ENCODE data around the gene FTO. TPM values are rescaled to one million over a fixed set of nuclear protein-coding genes. Genes with fewer than 3 reads are reported as not detected.

FTO gene
- total RNA-seq, 2 donors from 2014 or later: 73.6 to 90.6 TPM

- Histone ChIP-seq H3K27ac (no peak overlapping the region), H3K36me3 (no peaks in the 10 kb centered on the region), H3K9me3 (no peaks in the 10 kb centered on the region), H3K27me3 (no peaks in the 10 kb centered on the region), H3K4me1 (peaks cover 0 to 7% of the 10 kb centered on the region in 2 donors), H3K4me3 (no peak overlapping the region)
- no peak for TF ChIP-seq CTCF (IDR thresholded peaks at IDR 0.05)
- no peak for DNase-seq (ENCODE audit: low spot score)
These were observed 263.6 kb downstream of the FTO start for GRCh38 chr16:53967572-53967971.

DNA sequence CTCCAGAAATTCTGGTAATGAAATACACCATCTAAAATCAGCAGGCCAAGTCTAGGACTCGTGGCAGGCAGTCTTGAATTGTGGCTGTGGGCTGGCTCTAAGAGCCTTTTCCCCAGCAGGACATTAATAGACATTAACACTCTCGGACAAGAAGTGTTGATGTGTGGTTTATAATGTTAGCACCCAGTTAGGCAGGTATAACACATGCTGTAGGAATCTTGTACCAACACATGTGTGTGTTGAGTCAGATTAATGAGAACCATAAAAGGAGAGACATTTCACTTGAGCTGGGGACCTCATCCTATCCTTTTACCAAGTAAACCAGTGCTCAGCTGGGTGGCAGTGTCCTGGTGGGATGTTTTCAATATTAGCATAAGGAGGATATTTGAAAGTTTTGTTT is 264.5 kb downstream of the FTO start:
- no peaks in the 10 kb centered on the region for H3K36me3 ChIP-seq
- no peaks in the 10 kb centered on the region for H3K9me3 ChIP-seq
- H3K27me3 ChIP-seq: no peaks in the 10 kb centered on the region
- no peak for DNase-seq (ENCODE audit: low spot score)
- peak overlapping the region in 1 of 2 donors; percentile 7 for H3K27ac ChIP-seq
- H3K4me3 ChIP-seq: no peak overlapping the region
- peaks cover 0 to 7% of the 10 kb centered on the region in 2 donors for H3K4me1 ChIP-seq
- TF ChIP-seq CTCF (IDR thresholded peaks at IDR 0.05): no peak

DNA sequence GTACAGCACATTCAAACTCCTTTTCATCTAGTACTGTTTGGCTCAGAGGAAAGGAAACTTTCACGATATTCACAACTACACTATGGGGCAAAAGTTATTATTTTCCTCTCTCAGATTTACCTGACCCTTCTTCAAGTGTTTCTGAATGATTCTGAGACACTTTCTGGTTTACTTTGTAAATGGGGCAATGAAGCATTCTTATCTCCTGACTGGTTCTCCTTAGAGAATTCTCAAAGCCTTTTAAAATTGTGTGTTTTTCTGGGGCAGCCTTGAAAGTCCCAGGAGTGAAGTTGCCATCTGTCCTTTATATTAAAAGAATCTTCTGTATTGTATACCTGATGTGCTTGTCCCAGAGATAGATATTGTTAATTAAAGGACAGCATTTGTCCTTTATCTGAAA is 264.9 kb downstream of the FTO start:
- no peaks in the 10 kb centered on the region for H3K9me3 ChIP-seq
- peak overlapping the region in 1 of 2 donors; percentile 7 for H3K27ac ChIP-seq
- H3K27me3 ChIP-seq: no peaks in the 10 kb centered on the region
- no peak for TF ChIP-seq CTCF (IDR thresholded peaks at IDR 0.05)
- no peaks in the 10 kb centered on the region for H3K36me3 ChIP-seq
- peaks cover 0 to 7% of the 10 kb centered on the region in 2 donors for H3K4me1 ChIP-seq
- no peak overlapping the region for H3K4me3 ChIP-seq
- no peak for DNase-seq (ENCODE audit: low spot score)

DNA sequence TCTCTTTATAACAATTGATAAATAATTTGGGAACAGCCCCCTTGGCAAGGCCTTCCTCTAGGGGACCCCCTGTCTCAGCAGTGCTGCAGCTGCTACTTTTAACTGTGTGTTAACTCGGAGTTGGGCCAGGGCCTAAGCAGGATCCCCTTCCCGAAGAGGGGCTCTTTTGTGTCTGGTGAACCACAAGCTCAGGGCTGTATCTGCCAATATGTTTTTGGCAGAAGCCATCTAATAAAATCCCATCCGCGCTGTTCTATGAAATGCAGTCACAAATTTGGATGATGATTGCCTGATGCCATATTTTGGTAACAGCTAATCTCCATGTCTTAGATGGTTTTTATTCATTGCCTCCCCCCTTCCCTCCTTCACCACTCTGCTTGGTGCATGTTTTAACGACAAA is 267.7 kb downstream of the FTO start:
- H3K4me3 ChIP-seq: no peak overlapping the region
- no peaks in the 10 kb centered on the region for H3K36me3 ChIP-seq
- H3K4me1 ChIP-seq: peaks cover 0 to 7% of the 10 kb centered on the region in 2 donors

GRCh38 chr16:53973021-53973420 is 269.1 kb downstream of the FTO start:
- no peak overlapping the region for H3K4me3 ChIP-seq
- H3K36me3 ChIP-seq: no peaks in the 10 kb centered on the region
- H3K9me3 ChIP-seq: no peaks in the 10 kb centered on the region
- H3K27me3 ChIP-seq: no peaks in the 10 kb centered on the region
- H3K27ac ChIP-seq: no peak overlapping the region
- H3K4me1 ChIP-seq: peaks cover 0 to 2% of the 10 kb centered on the region in 2 donors
- no peak for DNase-seq (ENCODE audit: low spot score)
- no peak for TF ChIP-seq CTCF (IDR thresholded peaks at IDR 0.05)

More for the DNA sequence above, 267.7 kb downstream of the FTO start:
- no peak for DNase-seq (ENCODE audit: low spot score)
- TF ChIP-seq CTCF (IDR thresholded peaks at IDR 0.05): no peak
- Histone ChIP-seq H3K27ac (no peak overlapping the region), H3K9me3 (no peaks in the 10 kb centered on the region), H3K27me3 (no peaks in the 10 kb centered on the region)

DNA sequence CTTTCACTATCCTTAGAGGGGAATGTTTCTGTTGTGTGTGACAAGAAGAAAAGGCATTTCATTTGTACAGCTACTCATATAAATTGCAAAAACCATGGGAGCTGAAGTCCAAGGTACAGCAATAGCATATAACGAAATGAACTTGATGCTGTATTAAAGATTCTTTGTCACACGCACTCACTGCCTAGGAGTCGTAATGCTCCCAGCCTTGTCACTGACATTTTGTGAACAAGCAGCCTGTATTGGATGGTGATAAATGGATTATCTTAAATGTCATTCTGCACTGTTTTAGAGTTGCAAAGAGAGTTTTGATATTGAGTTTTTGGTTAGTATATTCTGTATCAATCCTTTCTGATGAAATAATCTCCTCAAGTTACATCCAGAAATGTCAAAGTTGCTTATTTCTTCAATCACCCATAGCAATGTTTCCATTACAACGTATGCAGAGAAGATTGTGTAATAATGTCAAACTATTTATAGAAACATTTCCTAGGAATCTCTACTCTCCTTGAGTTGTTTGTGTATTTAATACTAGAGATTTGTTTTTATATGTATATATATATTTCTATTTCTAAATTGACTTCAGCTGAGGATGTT is 270.6 kb downstream of the FTO start:
- no peak for TF ChIP-seq CTCF (IDR thresholded peaks at IDR 0.05)
- Histone ChIP-seq H3K4me3 (no peak overlapping the region), H3K27ac (no peak overlapping the region), H3K36me3 (no peaks in the 10 kb centered on the region), H3K9me3 (no peaks in the 10 kb centered on the region), H3K27me3 (no peaks in the 10 kb centered on the region), H3K4me1 (no peaks in the 10 kb centered on the region)
- no peak for DNase-seq (ENCODE audit: low spot score)

Measured in right atrium auricular region (tissue), 2 donors.